ENCODE data around the gene TNIP3.

DNA sequence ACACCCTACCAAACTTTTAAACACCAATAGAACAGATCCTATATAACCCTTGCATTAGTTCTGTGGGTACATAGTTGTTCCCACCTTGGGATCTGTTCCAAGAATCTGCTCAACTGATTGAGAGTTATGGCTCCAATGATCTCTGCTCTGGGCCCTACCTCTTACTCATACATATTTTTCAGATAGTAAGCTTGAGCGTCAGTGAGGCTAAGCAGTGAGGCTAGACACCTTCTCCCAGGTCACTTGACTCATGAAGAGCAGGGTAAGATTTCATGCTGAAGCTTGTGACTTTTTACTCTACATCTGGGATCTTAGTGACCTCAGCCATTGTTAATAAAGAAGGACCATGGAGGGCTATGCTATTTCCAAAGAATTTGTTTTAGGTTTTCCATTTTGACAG lies 23.1 kb upstream of the TNIP3 start:
- TF ChIP-seq ZNF274 (IDR thresholded peaks at IDR 0.05; ENCODE audit: low read depth, low read length) (no peak), YY1 (IDR thresholded peaks at IDR 0.05; ENCODE audit: insufficient read depth, insufficient read length) (no peak)

All from NT2/D1 (cell line).